Measurements from ENCODE around the gene OR10H2.

DNA sequence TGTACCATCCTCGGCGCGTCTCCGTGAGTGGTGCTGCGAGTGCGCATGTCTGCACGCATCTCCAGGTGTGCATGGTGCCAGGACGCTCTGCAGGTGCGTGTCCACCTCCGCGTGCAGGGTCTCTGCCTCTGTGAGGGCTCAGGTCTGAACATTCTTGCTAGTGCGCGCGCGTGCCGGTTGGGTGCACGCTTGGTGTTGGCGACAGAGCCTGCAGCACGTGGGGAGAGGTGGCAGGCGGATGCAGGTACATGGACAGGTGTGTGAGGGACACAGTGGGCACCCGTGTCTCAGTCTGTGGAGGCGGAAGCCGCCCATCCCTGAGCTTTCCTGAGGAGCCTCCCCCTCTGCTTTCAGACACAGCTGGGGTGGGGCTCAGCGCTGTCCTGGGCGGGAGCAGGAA is 4.9 kb upstream of the OR10H2 start:
- TF ChIP-seq, protein P1, sequence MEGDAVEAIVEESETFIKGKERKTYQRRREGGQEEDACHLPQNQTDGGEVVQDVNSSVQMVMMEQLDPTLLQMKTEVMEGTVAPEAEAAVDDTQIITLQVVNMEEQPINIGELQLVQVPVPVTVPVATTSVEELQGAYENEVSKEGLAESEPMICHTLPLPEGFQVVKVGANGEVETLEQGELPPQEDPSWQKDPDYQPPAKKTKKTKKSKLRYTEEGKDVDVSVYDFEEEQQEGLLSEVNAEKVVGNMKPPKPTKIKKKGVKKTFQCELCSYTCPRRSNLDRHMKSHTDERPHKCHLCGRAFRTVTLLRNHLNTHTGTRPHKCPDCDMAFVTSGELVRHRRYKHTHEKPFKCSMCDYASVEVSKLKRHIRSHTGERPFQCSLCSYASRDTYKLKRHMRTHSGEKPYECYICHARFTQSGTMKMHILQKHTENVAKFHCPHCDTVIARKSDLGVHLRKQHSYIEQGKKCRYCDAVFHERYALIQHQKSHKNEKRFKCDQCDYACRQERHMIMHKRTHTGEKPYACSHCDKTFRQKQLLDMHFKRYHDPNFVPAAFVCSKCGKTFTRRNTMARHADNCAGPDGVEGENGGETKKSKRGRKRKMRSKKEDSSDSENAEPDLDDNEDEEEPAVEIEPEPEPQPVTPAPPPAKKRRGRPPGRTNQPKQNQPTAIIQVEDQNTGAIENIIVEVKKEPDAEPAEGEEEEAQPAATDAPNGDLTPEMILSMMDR (IDR thresholded peaks at IDR 0.05) = no peak
- TF ChIP-seq POLR2A (IDR thresholded peaks at IDR 0.05) = no peak
